ENCODE measurements around the gene PYY.

GRCh38 chr17:43984521-43984920 lies 30.8 kb upstream of the PYY start:
- TF ChIP-seq CTCF (IDR thresholded peaks at IDR 0.05 in 8 of 11, conservative IDR thresholded peaks at IDR 0.05 in 3 of 11) = no peak
- TF ChIP-seq POLR2A (IDR thresholded peaks at IDR 0.05) = no peak
- TF ChIP-seq POLR2AphosphoS5 (IDR thresholded peaks at IDR 0.05) = no peak

Measured in spleen (tissue), 7 donors.